Parathyroid adenoma (tissue), 2 donors: ENCODE measurements around the gene GSC2.
A peak's percentile ranks its signal among the peaks of the same experiment; 100 is the strongest.

ENCODE experiments used
- H2AFZ ChIP-seq: fragments of 300-600 bp; sonication (generic); one replicate; pipeline ENCODE4 v1.7.0; 2017; ENCODE audit warnings: antibody characterized with exemption, mild to moderate bottlenecking
- H3K27ac ChIP-seq: fragments of 300-600 bp; sonication (generic); one replicate; pipeline ENCODE4 v1.7.0; 2017
- H3K27me3 ChIP-seq: fragments of 300-600 bp; sonication (generic); one replicate; pipeline ENCODE4 v1.7.0; 2017; ENCODE audit warnings: low read length; ENCODE audit not compliant: control insufficient read depth, insufficient read depth
- H3K36me3 ChIP-seq: fragments of 300-600 bp; sonication (generic); one replicate; pipeline ENCODE4 v1.7.0; 2017; ENCODE audit warnings: low read length; ENCODE audit not compliant: control insufficient read depth, insufficient read depth
- H3K4me1 ChIP-seq: fragments of 300-600 bp; sonication (generic); one replicate; pipeline ENCODE4 v1.7.0; 2017; ENCODE audit warnings: control low read depth
- H3K4me2 ChIP-seq: fragments of 300-600 bp; sonication (generic); one replicate; pipeline ENCODE4 v1.7.0; 2017; ENCODE audit warnings: low read length
- H3K4me3 ChIP-seq: fragments of 300-600 bp; sonication (generic); one replicate; pipeline ENCODE4 v1.7.0; 2017; ENCODE audit warnings: low read depth, low read length
- H3K79me2 ChIP-seq: fragments of 300-600 bp; sonication (generic); one replicate; pipeline ENCODE4 v1.7.0; 2017; ENCODE audit warnings: control low read depth
- H3K9ac ChIP-seq: fragments of 300-600 bp; sonication (generic); one replicate; pipeline ENCODE4 v1.7.0; 2017; ENCODE audit warnings: mild to moderate bottlenecking
- H3K9me3 ChIP-seq: fragments of 300-600 bp; sonication (generic); one replicate; pipeline ENCODE4 v1.7.0; 2017; ENCODE audit warnings: low read length; ENCODE audit not compliant: control insufficient read depth
- TF ChIP-seq, protein P1 (sequence below): fragments of 300-600 bp; sonication (generic); IDR thresholded peaks from one replicate; pipeline ENCODE4 v1.7.0; 2017; ENCODE audit warnings: antibody characterized with exemption, mild to moderate bottlenecking
- donor health status: primary hyperparathyroidism.

Gene GSC2

DNA sequence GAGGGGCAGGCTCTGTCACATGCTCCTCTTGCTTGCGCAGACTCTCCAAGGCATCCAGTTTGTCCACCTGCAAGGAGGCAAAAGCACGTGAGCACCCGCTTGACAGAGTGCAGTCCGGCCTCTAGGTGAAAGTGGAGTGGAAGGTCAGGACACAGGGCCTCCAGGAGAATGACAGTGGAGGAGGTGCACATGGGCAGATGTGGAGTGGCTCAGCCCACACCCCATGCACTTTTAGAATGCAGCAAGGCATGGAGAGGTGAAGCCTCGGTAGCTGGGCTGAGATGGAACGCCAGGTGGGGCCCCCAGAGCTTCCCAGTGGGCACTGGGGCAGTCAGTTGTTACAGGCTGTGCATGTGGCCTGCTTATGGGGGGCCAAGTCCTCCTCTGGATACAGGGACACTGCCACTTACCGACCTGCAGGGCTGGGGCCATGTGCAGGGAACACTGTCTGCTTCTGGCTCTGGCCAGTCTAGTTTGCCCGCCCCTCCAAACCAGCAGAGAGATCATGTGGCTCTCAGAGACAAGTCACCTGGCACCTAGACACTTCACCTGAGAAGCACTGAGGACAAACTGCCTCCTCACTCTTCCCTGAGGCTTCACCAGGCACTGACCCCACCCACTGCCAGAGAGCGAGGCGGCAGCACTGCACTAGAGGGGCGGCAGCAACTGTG, 30.8 kb upstream of the GSC2 start:
- Histone ChIP-seq H3K9ac (no peak overlapping the region), H3K27me3 (no peaks in the 10 kb centered on the region), H3K4me2 (no peak overlapping the region), H3K4me1 (no peaks in the 10 kb centered on the region), H3K9me3 (no peaks in the 10 kb centered on the region), H3K4me3 (no peak overlapping the region), H3K27ac (no peak overlapping the region), H2AFZ (no peak overlapping the region), H3K79me2 (no peaks in the 10 kb centered on the region), H3K36me3 (no peaks in the 10 kb centered on the region)
- TF ChIP-seq, protein P1, sequence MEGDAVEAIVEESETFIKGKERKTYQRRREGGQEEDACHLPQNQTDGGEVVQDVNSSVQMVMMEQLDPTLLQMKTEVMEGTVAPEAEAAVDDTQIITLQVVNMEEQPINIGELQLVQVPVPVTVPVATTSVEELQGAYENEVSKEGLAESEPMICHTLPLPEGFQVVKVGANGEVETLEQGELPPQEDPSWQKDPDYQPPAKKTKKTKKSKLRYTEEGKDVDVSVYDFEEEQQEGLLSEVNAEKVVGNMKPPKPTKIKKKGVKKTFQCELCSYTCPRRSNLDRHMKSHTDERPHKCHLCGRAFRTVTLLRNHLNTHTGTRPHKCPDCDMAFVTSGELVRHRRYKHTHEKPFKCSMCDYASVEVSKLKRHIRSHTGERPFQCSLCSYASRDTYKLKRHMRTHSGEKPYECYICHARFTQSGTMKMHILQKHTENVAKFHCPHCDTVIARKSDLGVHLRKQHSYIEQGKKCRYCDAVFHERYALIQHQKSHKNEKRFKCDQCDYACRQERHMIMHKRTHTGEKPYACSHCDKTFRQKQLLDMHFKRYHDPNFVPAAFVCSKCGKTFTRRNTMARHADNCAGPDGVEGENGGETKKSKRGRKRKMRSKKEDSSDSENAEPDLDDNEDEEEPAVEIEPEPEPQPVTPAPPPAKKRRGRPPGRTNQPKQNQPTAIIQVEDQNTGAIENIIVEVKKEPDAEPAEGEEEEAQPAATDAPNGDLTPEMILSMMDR: no peak

DNA sequence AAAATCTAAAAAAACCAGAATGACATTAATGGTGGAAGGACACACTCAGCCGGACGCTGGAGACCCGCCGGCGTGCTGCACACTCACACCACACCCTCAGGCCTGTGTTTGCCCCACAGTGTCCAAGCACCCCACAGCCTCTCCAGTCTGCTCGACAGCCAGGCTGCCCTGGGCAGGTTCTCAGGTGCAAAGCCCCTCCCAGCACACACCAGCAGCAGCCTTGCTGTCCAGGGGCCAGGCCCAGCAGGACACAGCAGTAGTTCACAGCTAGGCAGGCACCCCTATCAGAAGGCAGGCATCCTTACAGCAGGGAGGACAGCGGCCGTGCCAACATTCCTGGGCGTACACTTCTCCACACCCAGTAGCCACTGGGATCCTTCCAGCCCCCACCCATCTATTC, 30.1 kb upstream of the GSC2 start:
- TF ChIP-seq, protein P1: no peak
- H3K27me3 ChIP-seq: no peaks in the 10 kb centered on the region

DNA sequence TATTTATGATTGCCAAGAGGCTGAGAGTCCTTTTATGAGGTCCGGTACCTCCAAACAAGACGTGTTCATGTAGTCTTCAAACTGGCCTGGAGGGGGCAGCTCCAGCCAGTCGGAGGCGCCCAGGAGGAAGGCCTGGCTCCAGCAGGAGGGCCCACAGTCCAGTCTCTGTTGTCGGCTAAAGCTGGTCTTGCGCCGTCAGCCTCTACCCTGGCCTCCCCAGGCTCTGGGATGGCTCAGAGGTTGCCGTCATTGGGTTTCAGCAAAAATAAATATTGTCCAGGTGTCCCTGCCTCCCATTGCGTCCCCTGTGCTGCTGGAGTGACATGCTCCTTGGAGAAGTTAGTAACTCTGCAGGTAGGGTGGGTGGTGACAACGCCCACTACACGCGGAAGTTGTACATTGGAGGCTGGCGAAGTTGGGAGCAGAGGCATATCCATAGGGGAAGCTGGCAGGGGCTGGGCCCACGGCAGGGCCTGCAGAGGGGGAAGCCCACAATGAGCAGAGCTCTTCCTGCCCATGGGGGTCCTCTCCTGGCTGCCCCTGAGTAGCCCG, 29.5 kb upstream of the GSC2 start:
- no peaks in the 10 kb centered on the region for H3K36me3 ChIP-seq
- peak overlapping the region; percentile 58 for H3K27ac ChIP-seq
- H3K9me3 ChIP-seq: no peaks in the 10 kb centered on the region
- TF ChIP-seq, protein P1: peak; percentile 66
- no peak overlapping the region for H3K9ac ChIP-seq
- H3K4me2 ChIP-seq: peak overlapping the region; percentile 95
- peak overlapping the region; percentile 70 for H3K4me3 ChIP-seq
- H3K4me1 ChIP-seq: no peaks in the 10 kb centered on the region
- H3K27me3 ChIP-seq: no peaks in the 10 kb centered on the region
- H3K79me2 ChIP-seq: no peaks in the 10 kb centered on the region
- peak overlapping the region; percentile 84 for H2AFZ ChIP-seq

More for the DNA sequence above, 30.1 kb upstream of the GSC2 start:
- no peaks in the 10 kb centered on the region for H3K79me2 ChIP-seq
- no peak overlapping the region for H3K9ac ChIP-seq
- H3K36me3 ChIP-seq: no peaks in the 10 kb centered on the region
- H3K4me2 ChIP-seq: no peak overlapping the region
- H2AFZ ChIP-seq: no peak overlapping the region
- no peak overlapping the region for H3K4me3 ChIP-seq
- no peaks in the 10 kb centered on the region for H3K9me3 ChIP-seq
- no peaks in the 10 kb centered on the region for H3K4me1 ChIP-seq
- no peak overlapping the region for H3K27ac ChIP-seq

DNA sequence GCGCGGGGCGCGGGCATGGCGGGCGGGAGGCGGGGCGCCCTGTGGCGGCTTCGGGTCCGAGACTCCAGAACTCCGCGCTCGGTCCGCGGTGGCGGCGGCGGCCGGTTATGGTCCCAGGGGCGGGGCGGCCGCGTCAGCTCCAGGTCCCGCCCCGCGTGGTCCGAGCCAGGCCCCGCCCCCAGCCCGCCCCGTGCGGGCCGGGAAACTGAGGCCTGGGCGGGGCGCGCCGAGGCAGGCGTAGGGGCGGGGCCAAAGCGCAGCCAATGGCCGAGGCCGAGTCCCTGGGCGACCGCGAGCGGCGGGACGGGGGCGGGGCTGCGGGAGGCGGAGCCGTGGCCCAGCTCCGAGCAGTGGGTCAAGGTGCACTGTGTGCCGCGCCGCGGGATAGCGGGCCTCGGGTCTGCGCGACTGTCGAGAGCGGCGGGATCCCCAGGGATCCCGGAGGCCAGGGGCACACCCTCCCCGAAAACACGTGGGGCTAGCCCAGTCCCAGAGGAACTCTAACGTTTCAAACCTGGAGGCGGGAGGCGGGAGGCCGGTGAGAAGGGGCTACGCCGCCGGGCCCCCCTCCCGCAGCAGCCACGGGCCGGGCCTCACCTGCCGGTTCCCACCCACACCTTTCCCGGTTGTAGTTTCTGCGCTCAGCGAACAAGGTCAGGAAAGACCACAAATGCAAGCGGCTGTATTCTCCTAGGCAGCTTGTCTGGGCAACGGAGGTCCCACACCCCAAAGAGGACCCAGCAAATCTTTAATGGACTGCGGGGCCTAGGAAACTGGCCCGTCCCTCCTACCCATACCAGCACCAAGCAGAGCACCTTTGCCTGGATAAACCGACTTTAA, 28.8 kb upstream of the GSC2 start, which contains the start of gene SLC25A1:
TSS of gene SLC25A1 (minus strand) at position 80 of the 840 bp plus-strand sequence. CDS start at position 17, 63 bp downstream.
- no peaks in the 10 kb centered on the region for H3K9me3 ChIP-seq
- peak within 1 kb of the TSS; percentile 95 for H3K4me2 ChIP-seq
- H3K4me3 ChIP-seq: peak within 1 kb of the TSS; percentile 70
- no peaks in the 10 kb centered on the region for H3K36me3 ChIP-seq
- H3K27ac ChIP-seq: peak within 1 kb of the TSS; percentile 63
- no peaks in the 10 kb centered on the region for H3K79me2 ChIP-seq
- peak within 1 kb of the TSS; percentile 84 for H2AFZ ChIP-seq
- TF ChIP-seq, protein P1: no peak
- H3K27me3 ChIP-seq: no peaks in the 10 kb centered on the region
- H3K4me1 ChIP-seq: no peaks in the 10 kb centered on the region
- peak within 1 kb of the TSS; percentile 28 for H3K9ac ChIP-seq
